ENCODE data around the gene FGF12.

FGF12 gene

DNA sequence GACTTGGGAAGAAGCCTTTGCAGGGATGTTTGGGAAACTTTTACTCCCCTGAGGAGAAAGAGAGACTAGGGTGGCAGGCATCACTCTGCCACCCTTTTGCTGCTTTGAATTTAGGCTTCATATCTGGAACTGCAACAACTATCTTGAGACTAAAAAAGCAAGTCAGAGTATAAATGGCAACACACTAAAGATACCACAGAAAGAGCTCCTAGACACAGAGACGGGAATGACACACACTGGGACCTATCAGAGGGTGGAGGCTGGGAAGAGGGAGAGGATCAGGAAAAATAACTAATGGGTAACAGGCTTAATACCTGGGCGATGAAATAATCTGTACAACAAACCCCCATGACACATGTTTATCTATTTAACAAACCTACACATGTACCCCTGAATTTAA, 237.8 kb downstream of the FGF12 start:
- DNase-seq, result no peak

DNA sequence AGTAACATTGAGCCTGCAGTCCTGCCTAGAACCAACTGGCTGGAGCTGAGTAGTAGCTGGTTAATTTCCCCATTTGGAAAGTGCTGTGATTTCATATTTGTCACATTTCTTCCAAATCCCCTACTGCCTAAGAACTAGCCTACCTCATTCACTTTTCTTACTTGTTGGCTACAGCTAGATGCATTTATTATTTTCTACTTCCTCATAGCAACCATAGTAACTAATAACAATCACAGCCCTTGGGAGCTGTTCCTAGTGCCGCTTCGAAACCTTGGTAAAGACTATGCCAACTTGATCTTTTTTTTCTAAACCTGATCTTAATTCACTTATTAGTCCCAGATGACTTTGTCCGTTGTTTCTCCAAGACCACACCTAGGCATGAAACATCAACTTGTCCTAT, 240.3 kb downstream of the FGF12 start:
- DNase-seq, result no peak

DNA sequence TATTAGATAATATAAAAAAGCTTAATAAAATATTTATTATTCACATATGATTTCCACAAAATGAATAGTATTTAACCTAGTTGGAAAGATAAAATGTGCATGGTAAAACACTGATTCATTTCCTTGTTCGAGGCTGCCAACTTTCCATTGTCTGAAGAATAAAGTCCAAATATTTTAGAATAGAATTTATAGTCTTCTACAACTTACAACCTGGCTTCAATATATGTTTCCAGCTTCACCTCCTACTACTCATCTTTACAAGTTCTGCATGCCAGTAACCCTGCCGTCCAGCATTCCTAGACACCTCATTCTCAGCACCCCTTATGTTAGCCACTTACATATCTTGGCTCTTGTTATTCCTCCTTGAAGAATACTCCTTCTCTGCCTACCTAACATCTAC, 244.5 kb downstream of the FGF12 start:
- DNase-seq, result no peak

DNA sequence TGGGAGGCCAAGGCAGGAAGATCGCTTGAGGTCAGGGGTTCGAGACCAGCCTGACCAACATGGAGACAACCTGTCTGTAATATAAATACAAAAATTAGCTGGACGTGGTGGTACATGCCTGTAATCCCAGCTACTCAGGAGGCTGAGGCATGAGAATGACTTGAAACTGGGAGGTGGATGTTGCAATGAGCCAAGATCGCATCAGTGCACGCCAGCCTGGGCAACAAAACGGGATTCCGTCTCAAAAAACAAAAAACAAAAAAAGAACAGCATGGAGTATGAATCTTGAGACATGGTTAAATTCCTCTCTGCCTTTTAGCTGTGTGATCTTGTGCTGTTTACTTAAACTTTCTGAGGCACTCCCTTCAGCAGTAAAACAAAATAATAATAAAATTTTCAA, 244.9 kb downstream of the FGF12 start:
- no peak for DNase-seq

DNA sequence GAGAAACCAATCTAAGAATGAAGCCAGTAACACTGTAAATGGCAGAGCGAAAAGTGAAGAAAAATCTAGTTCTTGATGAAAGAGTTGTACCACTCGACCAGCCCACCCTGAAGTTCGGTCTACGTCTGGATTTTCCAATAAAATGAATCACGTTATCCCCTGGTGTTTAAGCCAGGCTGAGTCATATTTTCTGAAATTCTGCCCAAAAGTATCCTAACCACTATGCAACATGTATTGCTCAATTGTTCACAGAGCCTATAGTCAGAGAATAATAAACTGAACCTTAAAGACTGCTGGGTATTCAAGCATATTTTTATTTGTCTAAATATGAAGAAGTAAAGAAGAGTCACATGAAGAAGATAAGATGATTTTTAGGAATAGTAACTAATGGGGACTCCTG, 245.7 kb downstream of the FGF12 start:
- no peak for DNase-seq

DNA sequence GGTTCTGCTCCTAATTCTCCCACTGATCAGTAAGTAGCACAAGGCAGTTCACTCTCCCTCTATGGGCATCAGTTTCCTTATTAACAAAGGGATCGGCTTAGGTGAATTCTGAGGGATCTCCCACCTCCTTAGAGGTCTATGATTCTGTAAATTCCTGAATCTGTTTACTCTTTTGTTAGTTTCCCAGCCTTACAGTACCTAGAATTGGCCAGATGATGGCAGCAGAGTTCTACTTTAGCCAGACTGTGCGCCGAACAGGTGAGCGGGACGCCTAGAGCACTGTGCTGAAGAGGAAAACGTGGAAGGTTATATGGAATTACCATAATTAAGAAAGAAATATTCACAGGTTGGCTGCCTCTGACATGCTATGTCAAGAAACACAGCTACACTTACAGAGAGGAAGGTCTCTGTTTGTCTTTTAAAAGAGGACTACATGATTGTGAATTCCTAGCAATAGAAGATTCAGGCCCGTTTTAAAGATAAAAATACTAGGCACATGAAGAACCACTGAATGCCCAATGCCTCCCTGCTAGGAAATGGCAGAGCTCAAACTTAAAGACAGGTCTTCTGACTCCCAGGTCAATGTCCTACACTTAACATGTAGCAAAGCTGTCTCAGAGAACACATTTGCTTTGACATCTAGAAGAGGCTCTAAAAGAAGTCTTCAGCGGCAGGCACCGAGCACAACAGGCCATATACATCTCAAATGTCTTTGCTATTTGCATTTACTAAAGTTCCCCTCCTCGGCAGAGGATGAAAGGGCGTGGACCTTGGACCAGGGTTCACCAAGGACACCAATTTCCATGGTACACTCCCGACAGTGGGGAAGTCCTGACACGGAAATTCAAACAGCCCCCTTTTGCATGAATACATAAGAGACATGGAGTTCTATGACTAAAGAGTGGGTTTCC, 259.9 kb downstream of the FGF12 start:
- peak; percentile 63 for DNase-seq

DNA sequence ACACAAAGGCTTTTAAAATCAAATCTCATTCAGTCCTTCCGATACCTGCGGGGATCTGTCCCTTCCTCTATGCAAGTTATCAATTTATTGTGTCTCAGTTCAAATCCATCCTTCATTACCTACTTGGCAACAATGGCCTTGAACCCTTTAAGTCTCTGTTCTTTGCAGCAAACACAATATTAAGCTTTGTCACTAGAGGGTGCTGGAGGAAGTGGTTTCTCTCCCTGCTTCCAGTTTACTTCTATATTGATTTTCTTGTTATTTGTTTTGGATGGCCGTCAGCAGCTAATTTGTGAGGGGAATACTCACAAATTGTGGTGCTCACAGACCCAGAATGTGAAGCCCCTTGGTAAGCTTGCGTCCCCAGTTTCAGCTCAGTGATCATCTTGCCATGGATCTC, 278.3 kb downstream of the FGF12 start:
- no peak for DNase-seq

DNA sequence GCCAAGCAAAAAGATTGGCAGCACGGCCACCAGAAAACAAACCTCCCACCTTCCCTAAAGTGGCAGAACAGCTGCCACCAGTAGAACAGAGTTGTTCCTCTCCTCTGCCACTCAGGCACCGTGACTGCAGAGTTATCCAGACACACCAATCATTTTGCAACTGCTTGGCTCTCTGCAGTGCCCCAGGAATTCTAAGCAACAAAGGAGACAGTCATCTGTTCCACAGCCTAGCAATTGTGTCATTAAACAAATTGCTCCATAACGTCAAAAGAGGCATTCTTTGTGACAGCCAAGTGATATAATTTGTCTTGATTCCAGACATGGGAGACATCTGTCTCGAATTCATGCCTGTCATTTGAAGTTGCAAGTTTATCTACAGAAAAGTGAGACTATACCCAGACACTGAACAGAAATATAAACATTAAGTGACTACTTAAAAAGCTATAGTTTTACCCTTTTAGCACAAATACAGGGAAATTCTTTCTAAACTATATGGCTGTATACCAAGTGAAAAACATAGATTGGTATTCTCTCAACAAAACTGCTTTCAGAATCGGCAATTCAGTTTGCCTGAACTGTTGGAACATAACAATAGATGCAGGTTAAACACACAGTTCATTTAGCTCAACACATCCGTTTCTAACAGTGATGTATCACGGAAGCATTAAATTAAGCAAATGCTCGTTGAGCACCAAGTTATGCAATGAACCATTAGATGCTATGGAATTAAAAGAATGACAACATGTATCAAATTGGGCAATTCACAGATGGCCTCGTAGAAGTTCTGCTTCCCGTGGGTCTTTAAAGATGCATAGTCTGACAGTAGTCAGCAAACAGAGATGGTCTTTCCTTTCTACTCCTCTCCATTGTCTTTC, 281.3 kb downstream of the FGF12 start:
- DNase-seq, result peak; percentile 16

DNA sequence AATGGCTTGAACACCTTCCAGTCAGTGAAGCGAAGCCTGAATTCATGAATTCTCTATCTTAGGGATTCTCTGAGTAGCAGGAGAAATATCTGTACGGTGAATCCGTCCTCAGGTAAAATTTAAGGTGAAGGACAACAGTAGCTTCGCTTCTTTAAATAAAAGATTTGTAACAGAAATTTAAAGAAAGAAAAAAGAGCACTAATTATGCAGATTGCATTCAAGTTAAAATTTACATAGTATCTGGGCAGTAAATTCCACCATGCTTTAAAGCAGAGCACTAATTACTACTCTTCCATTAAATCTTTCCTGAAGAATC, 282.6 kb downstream of the FGF12 start:
- no peak for DNase-seq

DNA sequence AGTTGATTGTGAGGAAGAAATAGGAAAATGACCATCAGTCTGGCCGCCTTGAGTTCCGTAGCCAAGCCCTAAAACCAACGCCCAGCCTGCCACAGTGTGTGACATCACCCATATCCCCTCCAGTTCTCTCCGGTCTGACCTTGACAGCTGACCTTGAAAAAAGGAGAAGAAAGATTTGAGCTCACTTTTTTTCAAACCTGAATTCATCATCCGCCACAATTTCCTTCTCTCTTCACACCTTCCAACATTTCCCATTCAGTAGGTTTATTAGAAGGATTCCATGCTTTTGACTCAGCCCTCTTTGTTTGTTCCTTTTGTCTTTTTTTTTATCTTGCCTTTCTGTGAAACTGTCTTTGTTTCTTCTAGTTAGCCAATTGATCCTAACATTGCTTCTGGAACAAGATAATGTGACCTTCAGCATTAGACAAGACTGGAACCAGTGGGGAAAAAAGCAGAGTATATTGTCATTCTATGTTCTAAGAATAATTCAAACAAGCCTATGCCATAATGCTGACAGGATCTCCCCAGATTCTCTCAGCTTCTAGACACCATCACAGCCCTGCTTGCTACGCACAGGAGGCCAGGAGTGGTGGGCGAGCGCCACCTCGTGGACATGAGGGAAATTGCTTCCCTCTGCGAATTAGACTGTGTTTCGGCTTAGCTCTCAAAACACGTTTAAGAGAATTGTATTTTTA, 283.1 kb downstream of the FGF12 start:
- DNase-seq, result peak; percentile 58

DNA sequence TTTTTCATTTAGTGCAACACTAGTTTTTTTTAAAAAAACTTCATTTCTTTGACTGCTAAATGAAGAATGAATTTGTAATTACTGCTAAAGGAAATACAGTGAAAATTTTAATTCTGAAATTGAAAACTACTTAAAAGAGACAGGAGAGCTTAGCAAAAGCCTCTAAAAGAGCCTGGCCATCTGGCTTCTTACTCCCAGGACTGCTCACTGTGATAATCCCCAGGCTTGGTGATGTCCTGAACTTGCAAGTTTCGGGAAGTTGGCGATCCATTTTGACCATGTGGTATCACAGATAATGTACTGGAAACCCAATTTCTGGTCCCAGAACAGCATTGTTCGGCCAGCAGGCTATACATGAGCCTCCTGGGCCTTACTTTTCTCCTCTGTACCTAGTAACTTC, 292.1 kb downstream of the FGF12 start:
- DNase-seq, result no peak

DNA sequence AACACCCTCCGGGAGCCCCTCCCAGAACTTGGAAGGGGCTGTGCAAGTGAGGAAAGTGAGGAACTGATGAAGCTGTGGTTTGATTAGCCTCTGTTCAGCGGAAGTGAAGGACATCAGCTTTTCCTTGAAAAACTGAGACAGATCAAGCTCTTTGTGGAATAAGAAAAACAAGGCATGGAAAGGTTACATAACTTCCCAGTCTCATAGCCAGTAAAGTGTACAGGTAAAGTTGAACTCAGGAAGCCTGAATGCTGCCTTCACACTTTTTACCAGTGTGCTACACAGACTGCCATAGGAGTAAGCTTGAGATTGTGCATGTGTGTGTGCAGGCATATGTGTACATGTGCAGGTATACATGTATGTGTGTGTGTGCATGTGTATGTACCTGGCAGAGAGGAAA, 293.2 kb downstream of the FGF12 start:
- DNase-seq, result no peak

DNA sequence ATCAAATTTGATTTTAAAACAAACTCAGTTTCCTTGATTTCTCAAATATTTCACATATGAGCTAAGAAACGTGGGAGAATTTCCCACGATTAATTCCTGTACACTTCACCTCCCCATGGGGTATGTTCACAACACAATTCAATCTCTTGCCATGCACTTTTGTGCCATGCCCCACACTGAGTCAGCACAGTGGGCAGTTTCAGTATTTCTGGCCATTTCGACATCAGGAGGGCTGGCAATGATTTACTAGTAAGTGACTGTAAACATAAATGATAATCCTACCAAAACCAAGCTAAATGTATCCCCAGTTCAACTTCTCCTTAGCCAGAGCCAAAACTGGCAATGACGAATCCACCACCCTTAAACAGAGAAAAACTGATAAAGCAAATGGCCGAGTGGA, 293.6 kb downstream of the FGF12 start:
- no peak for DNase-seq

DNA sequence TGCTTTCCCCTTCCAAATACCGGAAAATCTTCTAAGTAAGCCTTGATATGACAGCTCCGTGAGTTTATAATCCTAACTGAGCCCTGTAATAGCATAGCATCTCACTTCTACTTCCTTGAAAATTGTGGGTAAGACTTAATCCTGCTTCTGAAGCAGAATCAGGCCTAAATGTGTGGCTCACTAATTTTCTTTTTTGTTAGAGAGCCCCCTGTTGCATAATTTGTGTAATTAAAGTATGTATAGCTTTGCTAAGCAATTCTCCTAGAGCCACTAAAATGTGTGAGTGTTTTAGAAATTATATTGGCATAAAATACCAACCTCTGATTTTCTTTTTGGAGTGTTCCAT, 304.4 kb downstream of the FGF12 start:
- no peak for DNase-seq

DNA sequence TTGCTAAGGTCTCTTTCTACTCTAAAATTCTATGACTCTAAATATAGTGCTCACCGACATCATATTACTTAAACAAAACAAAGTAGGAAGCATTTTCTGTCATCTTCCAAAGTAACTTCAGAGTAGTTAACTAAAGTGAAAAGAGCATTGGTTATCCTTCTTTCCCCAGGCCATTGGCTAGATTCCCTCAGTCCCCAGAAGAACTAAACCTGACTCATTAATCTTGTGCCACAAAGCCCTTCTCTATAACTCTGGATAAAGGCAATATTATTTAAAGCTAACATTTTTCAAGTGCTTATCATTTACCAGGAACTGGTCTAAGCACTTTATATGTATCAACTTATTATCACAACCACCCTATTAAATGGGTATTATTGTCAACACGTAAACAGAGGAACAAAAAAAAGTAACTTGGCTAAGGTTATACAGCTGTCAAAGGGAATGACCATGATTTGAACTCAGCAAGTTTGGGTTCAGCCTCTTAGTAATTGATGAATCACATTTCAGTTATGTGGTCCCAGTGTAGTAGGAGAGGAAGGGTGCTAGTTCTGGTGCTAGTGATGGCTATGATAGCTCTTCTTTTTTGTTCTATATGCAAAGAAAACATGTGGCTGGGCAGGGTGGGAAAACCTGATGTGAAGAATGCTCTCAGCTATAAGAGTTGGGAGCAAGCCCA, 304.9 kb downstream of the FGF12 start:
- DNase-seq, result no peak

DNA sequence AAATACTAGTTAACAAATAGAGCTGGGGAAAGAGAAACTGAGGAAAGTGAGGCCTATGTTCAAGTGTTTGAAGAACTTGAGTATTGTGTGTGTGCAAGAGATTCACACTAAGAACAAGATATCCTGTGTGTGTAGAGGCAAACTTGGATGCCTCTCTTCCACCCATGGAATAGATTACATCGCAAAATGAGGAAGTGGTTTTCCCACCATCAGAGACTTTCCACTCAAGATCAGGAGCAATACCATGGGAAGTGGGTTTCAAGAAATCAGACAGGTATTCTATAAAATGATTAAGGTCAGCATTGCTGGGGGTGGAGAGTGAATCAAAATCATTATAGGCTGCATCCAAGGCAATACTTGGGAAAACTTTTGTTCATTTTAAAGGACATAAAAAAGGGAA, 308.0 kb downstream of the FGF12 start:
- no peak for DNase-seq

DNA sequence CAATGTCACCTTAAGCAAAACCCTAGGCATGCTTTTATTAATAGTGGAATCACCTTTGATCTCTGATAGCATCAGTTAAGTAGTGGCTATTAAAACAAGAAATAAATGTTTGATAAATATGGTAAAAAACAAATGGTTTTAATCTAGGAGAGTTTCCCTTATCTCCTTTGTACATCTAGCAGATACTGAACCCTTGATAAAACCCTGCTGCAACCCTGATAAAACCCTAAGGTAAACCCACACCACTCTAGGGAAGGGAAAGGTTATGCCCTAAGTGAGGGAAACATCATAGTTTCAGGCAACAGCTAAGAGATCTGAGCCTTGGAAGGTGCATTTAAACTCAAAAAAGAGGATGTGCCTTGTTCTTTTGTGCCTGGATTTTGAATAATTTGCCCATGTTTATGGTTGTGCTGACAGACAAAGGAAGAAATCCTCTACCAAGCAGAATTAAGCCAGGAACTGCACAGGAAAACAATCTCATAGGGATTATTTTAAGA, 309.7 kb downstream of the FGF12 start:
- DNase-seq, result no peak

DNA sequence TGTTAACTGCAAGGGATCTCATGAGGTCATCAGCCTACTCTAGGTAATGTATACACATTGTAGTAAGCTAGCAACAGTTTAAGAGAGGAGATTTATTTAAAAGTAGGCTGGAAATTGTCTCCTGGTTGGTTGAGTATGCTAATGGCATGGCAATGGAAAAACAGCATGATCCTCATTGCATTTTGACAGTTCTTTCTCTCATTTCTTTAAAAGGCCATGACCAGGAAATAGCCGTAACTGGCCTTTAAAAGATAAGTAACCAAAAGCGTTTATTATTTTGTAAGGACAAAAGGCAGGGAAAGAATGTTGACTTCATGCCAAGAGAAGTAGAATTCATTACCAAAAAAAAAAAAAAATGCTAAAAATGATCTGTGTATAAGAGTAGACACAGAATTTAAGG, 310.3 kb downstream of the FGF12 start:
- no peak for DNase-seq

DNA sequence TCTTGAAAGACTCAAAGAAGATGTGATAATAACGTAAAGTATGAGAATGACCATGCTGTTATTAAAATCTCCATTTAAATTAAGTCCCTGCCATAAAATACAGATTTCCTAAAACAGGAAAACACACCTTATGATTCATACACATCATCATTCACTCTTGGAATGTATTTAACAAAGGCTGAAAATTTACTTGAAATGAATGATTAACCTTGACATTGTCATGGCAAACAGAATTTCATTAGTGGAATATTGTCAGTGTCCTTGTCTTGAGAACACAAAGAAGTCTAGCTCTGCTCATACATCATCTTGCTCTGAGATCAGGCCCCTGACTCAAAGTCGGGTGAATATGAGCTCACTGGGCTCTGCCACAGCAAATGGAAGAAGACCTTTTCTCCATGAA, 313.9 kb downstream of the FGF12 start:
- DNase-seq, result no peak

DNA sequence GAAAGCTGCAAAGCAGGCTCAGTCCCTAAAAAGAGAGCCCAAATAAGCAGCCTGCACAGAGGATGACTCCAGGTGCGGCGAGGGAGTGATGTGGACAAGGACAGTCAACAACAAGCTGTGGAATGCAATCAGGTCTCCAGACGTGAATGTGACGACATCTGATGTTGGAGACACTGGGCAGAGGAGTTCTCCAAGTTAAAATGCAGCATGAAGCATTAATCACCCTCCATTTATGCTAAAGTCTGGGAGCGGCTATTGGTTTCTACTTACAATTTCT, 316.7 kb downstream of the FGF12 start:
- DNase-seq, result no peak

DNA sequence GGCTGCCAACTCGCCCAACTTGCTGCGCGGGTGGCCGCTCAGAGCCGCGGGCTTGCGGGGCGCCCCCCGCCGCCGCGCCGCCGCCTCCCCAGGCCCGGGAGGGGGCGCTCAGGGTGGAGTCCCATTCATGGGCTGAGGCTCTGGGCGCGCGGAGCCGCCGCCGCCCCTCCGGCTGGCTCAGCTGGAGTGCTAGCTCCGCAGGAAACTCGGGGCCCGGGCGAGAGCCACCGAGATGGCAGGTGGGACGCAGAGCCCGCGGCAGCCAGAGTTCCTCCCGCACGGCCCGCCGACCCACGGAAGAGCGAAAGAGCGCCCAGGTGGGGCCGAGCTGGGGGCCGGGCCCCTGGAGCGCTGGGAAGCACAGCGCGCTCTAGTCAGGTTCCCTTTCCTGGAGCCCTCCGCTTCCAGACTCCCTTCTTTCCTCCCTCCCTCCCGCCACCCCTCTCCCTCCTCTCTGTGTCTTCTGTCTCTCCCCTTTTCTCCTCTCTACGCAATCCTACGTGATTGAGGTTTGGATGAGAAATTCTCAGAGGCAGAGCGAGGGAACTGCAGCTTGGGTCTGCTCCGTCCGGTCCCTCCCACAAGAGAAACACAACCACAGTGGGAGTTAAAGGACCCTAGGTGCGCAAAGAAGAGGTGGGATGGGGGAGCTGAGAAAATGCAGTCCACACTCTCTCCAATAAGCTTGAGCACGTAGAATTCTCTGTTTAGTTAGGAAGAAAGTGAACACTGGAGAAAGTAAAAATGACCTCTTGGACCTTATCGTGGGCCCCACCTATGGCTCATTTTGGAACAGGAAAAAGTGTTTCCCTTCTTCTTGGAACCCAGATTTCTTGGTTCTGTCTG, 317.3 kb downstream of the FGF12 start:
- no peak for DNase-seq

DNA sequence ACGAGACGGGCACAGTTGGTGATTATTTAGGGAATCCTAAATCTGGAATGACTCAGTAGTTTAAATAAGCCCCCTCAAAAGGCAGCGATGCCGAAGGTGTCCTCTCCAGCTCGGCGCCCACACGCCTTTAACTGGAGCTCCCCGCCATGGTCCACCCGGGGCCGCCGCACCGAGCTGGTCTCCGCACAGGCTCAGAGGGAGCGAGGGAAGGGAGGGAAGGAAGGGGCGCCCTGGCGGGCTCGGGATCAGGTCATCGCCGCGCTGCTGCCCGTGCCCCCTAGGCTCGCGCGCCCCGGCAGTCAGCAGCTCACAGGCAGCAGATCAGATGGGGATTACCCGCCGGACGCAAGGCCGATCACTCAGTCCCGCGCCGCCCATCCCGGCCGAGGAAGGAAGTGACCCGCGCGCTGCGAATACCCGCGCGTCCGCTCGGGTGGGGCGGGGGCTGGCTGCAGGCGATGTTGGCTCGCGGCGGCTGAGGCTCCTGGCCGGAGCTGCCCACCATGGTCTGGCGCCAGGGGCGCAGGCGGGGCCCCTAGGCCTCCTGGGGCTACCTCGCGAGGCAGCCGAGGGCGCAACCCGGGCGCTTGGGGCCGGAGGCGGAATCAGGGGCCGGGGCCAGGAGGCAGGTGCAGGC, 318.0 kb downstream of the FGF12 start:
- no peak for DNase-seq

Data from NCI-H2081 treated with DMSO at 0.1 percent for 48 hours (cell line).